Measurements from ENCODE around the gene WASF3. TPM values are rescaled to one million over a fixed set of nuclear protein-coding genes. Genes with fewer than 3 reads are reported as not detected.
A peak's percentile ranks its signal among the peaks of the same experiment; 100 is the strongest.

WASF3 gene
- total RNA-seq, 8 experiments from 2014 or later, result 1.4 to 44.2 (median 22.4) TPM

DNA sequence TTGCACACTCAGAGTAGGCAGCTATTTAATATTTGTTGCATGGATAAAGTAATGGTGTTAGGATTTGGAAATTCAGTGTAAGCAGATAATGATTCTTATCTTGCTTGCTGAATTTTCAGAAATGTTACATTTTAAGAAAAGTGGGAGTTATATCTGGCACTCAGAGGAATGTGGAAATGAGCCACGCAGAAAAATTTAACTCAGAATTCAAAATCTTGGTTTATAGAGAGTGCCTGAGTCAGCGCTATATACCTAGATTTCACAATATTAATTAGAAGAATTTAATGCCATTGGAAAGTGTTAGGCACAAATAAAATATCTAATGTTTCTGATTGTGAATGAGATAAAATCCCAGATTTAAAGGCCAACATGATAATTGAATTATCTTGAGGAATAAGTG lies 106.8 kb downstream of the WASF3 start:
- Histone ChIP-seq H3K27ac (no peak overlapping the region), H3K4me1 (replicated peaks in 1 of 2) (peaks cover 17 to 25% of the 10 kb centered on the region in 2 donors), H3K4me3 (no peak overlapping the region)
- 91 to 100% (median 100%) methylated on average over 1 to 2 of the region's 2 CpGs; no CpG with 5 or more reads in 1 of the 10 experiments for WGBS, 10 experiments
- in situ Hi-C loops (cut with MboI; ENCODE audit: low pct_unique_long_range_greater_than_20kb in 2 of 9, low sequenced_read_pairs in 9 of 9, unreplicated experiment in 9 of 9), result no loop called here
- no peak for ATAC-seq (replicated peaks in 6 of 8)

- in situ Hi-C loops (cut with MboI; ENCODE audit: low pct_unique_long_range_greater_than_20kb in 2 of 9, low sequenced_read_pairs in 9 of 9, unreplicated experiment in 9 of 9), result no loop called here
- peak in 5 of 8 experiments; percentile 93 to 100 (median 97) for ATAC-seq (replicated peaks in 6 of 8)
- H3K4me3 ChIP-seq, result no peak overlapping the region
- H3K4me1 ChIP-seq (replicated peaks in 1 of 2), result peaks cover 14 to 25% of the 10 kb centered on the region in 2 donors
- 0 to 82% (median 45%) methylated on average over 1 to 3 of the region's 3 CpGs; no CpG with 5 or more reads in 2 of the 10 experiments for WGBS, 10 experiments
- no peak overlapping the region for H3K27ac ChIP-seq
Observed at GRCh38 chr13:26664876-26665275, 107.4 kb downstream of the WASF3 start.

GRCh38 chr13:26668357-26669146 lies 111.1 kb downstream of the WASF3 start:
- H3K4me1 ChIP-seq (replicated peaks in 1 of 2), result peaks cover 14 to 21% of the 10 kb centered on the region in 2 donors
- in situ Hi-C loops (cut with MboI; ENCODE audit: low pct_unique_long_range_greater_than_20kb in 2 of 9, low sequenced_read_pairs in 9 of 9, unreplicated experiment in 9 of 9), result no loop called here
- H3K27ac ChIP-seq, result no peak overlapping the region
- H3K4me3 ChIP-seq, result no peak overlapping the region
- 28 to 100% (median 92%) methylated on average over 1 to 4 of the region's 5 CpGs for WGBS, 10 experiments
- peak in 3 of 8 experiments; percentile 39 to 78 (median 59) for ATAC-seq (replicated peaks in 6 of 8)

DNA sequence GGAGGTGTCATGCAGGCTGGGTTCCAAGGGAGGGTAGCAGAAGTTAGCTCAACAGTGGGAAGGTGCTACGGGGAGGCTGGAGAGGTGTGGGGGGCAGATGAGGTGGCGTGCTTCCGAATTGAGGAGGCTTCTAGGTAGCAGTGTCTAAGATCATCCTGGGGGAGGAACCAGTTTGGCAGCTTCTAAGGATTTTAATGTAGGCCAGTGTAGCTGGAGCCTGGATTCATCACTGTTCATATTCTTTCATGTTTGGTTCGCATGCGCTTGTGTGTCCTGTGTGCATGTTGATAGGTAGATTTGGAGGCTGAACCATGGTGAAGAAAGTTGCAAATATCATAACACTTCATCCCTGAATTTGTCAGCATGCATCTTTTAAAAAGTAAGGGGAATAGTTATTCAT lies 116.4 kb downstream of the WASF3 start:
- Histone ChIP-seq H3K4me3 (no peak overlapping the region), H3K27ac (no peak overlapping the region), H3K4me1 (replicated peaks in 1 of 2) (no peaks in the 10 kb centered on the region)
- WGBS, 10 experiments, result 80 to 100% (median 96%) methylated on average over 1 to 4 of the region's 5 CpGs; no CpG with 5 or more reads in 1 of the 10 experiments
- in situ Hi-C loops (cut with MboI; ENCODE audit: low pct_unique_long_range_greater_than_20kb in 2 of 9, low sequenced_read_pairs in 9 of 9, unreplicated experiment in 9 of 9), result no loop called here
- ATAC-seq (replicated peaks in 6 of 8), result peak in 1 of 8 experiments; percentile 54

DNA sequence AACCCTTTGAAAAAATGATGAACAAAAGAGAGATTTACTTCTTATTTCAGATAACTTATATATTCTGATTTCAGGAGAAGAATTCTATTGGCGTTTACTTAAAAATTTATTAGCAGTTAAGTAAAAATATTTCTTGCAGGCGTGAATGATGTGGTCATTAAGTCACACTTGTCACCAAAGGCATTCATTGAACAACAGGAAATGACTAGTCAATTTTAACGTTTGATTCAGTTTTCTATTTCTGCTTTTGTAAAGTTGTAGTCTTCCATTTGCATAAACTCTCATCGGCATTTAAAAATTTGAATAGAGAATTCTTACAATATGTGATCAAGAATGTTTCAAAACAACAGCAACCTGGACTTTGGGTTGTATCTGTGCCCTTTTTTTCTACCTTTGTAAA lies 119.7 kb downstream of the WASF3 start:
- ATAC-seq (replicated peaks in 6 of 8), result no peak
- Histone ChIP-seq H3K4me3 (no peak overlapping the region), H3K4me1 (replicated peaks in 1 of 2) (no peaks in the 10 kb centered on the region), H3K27ac (no peak overlapping the region)
- in situ Hi-C loops (cut with MboI; ENCODE audit: low pct_unique_long_range_greater_than_20kb in 2 of 9, low sequenced_read_pairs in 9 of 9, unreplicated experiment in 9 of 9), result loop anchor here in 4 of 9 experiments (25.0 kb wide), 2 partner anchors 190 to 490 kb away; no protein-coding TSS in a partner anchor
- WGBS, 10 experiments, result 30 to 100% (median 79%) methylated on average over 3 to 4 of the region's 4 CpGs; no CpG with 5 or more reads in 1 of the 10 experiments

GRCh38 chr13:26678330-26678729 lies 120.8 kb downstream of the WASF3 start:
- ATAC-seq (replicated peaks in 6 of 8), result no peak
- no peak overlapping the region for H3K27ac ChIP-seq

GRCh38 chr13:26678796-26679195 lies 121.3 kb downstream of the WASF3 start:
- Histone ChIP-seq H3K27ac (no peak overlapping the region), H3K4me1 (replicated peaks in 1 of 2) (no peaks in the 10 kb centered on the region), H3K4me3 (no peak overlapping the region)
- 75 to 100% methylated on average over 1 to 4 of the region's 17 CpGs; no CpG with 5 or more reads in 8 of the 10 experiments for WGBS, 10 experiments
- ATAC-seq (replicated peaks in 6 of 8), result no peak
- in situ Hi-C loops (cut with MboI; ENCODE audit: low pct_unique_long_range_greater_than_20kb in 2 of 9, low sequenced_read_pairs in 9 of 9, unreplicated experiment in 9 of 9), result loop anchor here in 4 of 9 experiments (25.0 kb wide), 2 partner anchors 191 to 491 kb away; no protein-coding TSS in a partner anchor

More at GRCh38 chr13:26678330-26678729, 120.8 kb downstream of the WASF3 start:
- Histone ChIP-seq H3K4me1 (replicated peaks in 1 of 2) (no peaks in the 10 kb centered on the region), H3K4me3 (no peak overlapping the region)
- in situ Hi-C loops (cut with MboI; ENCODE audit: low pct_unique_long_range_greater_than_20kb in 2 of 9, low sequenced_read_pairs in 9 of 9, unreplicated experiment in 9 of 9), result loop anchor here in 4 of 9 experiments (25.0 kb wide), 2 partner anchors 191 to 491 kb away; no protein-coding TSS in a partner anchor
- WGBS, 10 experiments, result 85 to 100% (median 98%) methylated on average over 2 to 5 of the region's 5 CpGs

GRCh38 chr13:26679411-26680122 lies 122.1 kb downstream of the WASF3 start:
- no peaks in the 10 kb centered on the region for H3K4me1 ChIP-seq (replicated peaks in 1 of 2)
- ATAC-seq (replicated peaks in 6 of 8), result peak in 6 of 8 experiments; percentile 23 to 72 (median 46)
- H3K27ac ChIP-seq, result no peak overlapping the region
- H3K4me3 ChIP-seq, result no peak overlapping the region
- in situ Hi-C loops (cut with MboI; ENCODE audit: low pct_unique_long_range_greater_than_20kb in 2 of 9, low sequenced_read_pairs in 9 of 9, unreplicated experiment in 9 of 9), result loop anchor here in 4 of 9 experiments (25.0 kb wide), 2 partner anchors 192 to 492 kb away; no protein-coding TSS in a partner anchor
- 57 to 100% (median 95%) methylated on average over 2 to 4 of the region's 5 CpGs; no CpG with 5 or more reads in 2 of the 10 experiments for WGBS, 10 experiments

DNA sequence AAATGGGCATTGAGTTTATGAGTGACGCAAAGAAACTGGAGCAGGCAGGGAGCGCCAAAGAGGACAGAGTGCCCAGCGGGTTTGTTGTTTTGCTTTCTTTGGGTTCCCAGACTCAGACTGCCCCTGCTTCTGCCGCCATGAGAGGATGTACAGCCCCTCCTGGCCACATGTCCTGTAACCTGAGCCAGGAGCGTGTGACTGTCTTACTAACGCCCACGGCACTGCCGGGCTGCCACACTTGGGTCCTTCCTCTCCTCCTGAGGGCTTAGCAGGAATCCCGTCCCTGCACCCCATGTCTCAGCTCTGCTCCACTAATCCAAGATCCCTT lies 122.6 kb downstream of the WASF3 start:
- peak in 1 of 8 experiments; percentile 31 for ATAC-seq (replicated peaks in 6 of 8)
- Histone ChIP-seq H3K4me3 (no peak overlapping the region), H3K4me1 (replicated peaks in 1 of 2) (no peaks in the 10 kb centered on the region), H3K27ac (no peak overlapping the region)
- WGBS, 10 experiments, result 66 to 100% (median 85%) methylated on average over 1 to 9 of the region's 9 CpGs; no CpG with 5 or more reads in 1 of the 10 experiments
- in situ Hi-C loops (cut with MboI; ENCODE audit: low pct_unique_long_range_greater_than_20kb in 2 of 9, low sequenced_read_pairs in 9 of 9, unreplicated experiment in 9 of 9), result loop anchor here in 4 of 9 experiments (25.0 kb wide), 2 partner anchors 193 to 493 kb away; no protein-coding TSS in a partner anchor

DNA sequence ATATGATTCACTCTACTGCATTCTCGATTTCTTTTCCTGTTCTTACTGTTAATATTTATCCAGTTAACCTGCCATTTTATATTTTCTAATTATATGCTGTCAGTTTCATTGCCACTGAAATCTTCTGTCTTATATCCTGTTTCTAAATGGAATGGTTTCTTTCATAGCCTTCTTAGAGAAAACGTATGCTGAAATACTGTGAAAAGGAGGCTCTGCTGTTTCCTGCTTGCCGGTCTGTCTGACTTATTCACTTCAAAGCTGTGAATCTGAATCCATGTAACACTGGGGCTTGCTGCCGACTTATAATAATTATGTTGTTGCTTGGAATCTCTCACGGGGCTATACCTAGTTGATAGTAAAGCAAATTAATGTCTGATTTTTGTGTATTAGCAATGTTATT lies 123.1 kb downstream of the WASF3 start:
- H3K4me3 ChIP-seq, result no peak overlapping the region
- 67 to 100% (median 88%) methylated on average over 1 to 5 of the region's 5 CpGs for WGBS, 10 experiments
- in situ Hi-C loops (cut with MboI; ENCODE audit: low pct_unique_long_range_greater_than_20kb in 2 of 9, low sequenced_read_pairs in 9 of 9, unreplicated experiment in 9 of 9), result loop anchor here in 4 of 9 experiments (25.0 kb wide), 2 partner anchors 193 to 493 kb away; no protein-coding TSS in a partner anchor
- no peak overlapping the region for H3K27ac ChIP-seq
- no peak for ATAC-seq (replicated peaks in 6 of 8)
- H3K4me1 ChIP-seq (replicated peaks in 1 of 2), result no peaks in the 10 kb centered on the region

GRCh38 chr13:26681036-26681435 lies 123.6 kb downstream of the WASF3 start:
- WGBS, 10 experiments, result 96 to 100% (median 99%) methylated on average over 1 to 8 of the region's 15 CpGs; no CpG with 5 or more reads in 4 of the 10 experiments
- in situ Hi-C loops (cut with MboI; ENCODE audit: low pct_unique_long_range_greater_than_20kb in 2 of 9, low sequenced_read_pairs in 9 of 9, unreplicated experiment in 9 of 9), result loop anchor here in 4 of 9 experiments (25.0 kb wide), 2 partner anchors 194 to 494 kb away; no protein-coding TSS in a partner anchor
- H3K4me1 ChIP-seq (replicated peaks in 1 of 2), result no peaks in the 10 kb centered on the region
- no peak overlapping the region for H3K4me3 ChIP-seq
- no peak for ATAC-seq (replicated peaks in 6 of 8)
- no peak overlapping the region for H3K27ac ChIP-seq

GRCh38 chr13:26682606-26683005 lies 125.1 kb downstream of the WASF3 start:
- in situ Hi-C loops (cut with MboI; ENCODE audit: low pct_unique_long_range_greater_than_20kb in 2 of 9, low sequenced_read_pairs in 9 of 9, unreplicated experiment in 9 of 9), result loop anchor here in 4 of 9 experiments (25.0 kb wide), 2 partner anchors 195 to 495 kb away; no protein-coding TSS in a partner anchor
- 91 to 100% (median 98%) methylated on average over 1 to 9 of the region's 19 CpGs; no CpG with 5 or more reads in 7 of the 10 experiments for WGBS, 10 experiments
- Histone ChIP-seq H3K27ac (no peak overlapping the region), H3K4me3 (no peak overlapping the region), H3K4me1 (replicated peaks in 1 of 2) (no peaks in the 10 kb centered on the region)
- ATAC-seq (replicated peaks in 6 of 8), result no peak
